ENCODE data around the gene ZNF678. TPM values are rescaled to one million over a fixed set of nuclear protein-coding genes. Genes with fewer than 3 reads are reported as not detected.

ZNF678 gene
- polyA plus RNA-seq, 3 donors: 1.5 to 1.9 (median 1.7) TPM

DNA sequence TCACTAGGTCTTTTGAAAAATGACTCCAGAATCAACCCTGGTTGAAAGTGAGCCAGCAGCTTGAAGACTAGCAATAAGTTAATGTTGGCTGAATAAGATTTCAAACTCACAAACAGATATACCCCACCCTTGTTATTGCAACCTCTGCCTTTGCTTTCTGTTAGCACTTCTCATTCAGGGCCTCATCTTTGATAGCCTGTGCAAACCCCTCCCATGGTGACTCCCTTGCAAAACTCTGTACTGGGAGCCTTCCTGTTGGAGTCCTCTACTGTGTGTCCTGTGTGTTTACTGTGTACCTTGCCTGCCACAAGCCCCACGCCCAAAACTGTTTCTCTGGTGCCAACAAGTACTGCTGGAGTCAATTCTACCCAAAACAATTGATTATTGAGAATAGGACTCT is 50.2 kb downstream of the ZNF678 start:
- Histone ChIP-seq H3K9me3 (replicated peaks in 1 of 2; ENCODE audit: control insufficient read depth in 1 of 2, insufficient read depth in 1 of 2, low read length in 2 of 2) (peaks cover 85 to 87% of the 10 kb centered on the region in 2 donors), H3K9ac (ENCODE audit: insufficient read depth, low read length, poor library complexity, severe bottlenecking) (no peak overlapping the region), H3K79me2 (ENCODE audit: insufficient read depth, low read length) (no peaks in the 10 kb centered on the region), H3K27me3 (ENCODE audit: control insufficient read depth in 2 of 2, insufficient read depth in 2 of 2, low read length in 2 of 2) (no peaks in the 10 kb centered on the region), H3K4me2 (replicated peaks; ENCODE audit: extremely low read depth, low read length, poor library complexity, severe bottlenecking) (no peak overlapping the region), H3K4me3 (replicated peaks in 1 of 3; ENCODE audit: low read depth in 2 of 3, low read length in 3 of 3) (no peak overlapping the region), H4K20me1 (ENCODE audit: insufficient read depth, low read length) (no peaks in the 10 kb centered on the region), H2AFZ (ENCODE audit: insufficient read depth, low read depth, low read length, poor library complexity, severe bottlenecking) (no peak overlapping the region), H3K27ac (ENCODE audit: low read depth in 1 of 2, low read length in 2 of 2) (no peak overlapping the region), H3K4me1 (ENCODE audit: control insufficient read depth in 1 of 2, insufficient read depth in 2 of 2, low read length in 2 of 2) (no peaks in the 10 kb centered on the region), H3K36me3 (replicated peaks in 1 of 2; ENCODE audit: control insufficient read depth in 1 of 2, insufficient read depth in 2 of 2, low read length in 2 of 2) (peaks cover 0 to 69% of the 10 kb centered on the region in 2 donors)
- H3K9me3 Mint-ChIP-seq: peaks cover 46 to 85% (median 61%) of the 10 kb centered on the region in 7 donors
- WGBS (ENCODE audit: insufficient coverage): no CpG with 5 or more reads among the region's 1 CpG
- intact Hi-C loops (cut with micrococcal nuclease): no loop called here
- peaks cover 26 to 53% of the 10 kb centered on the region in 2 donors for H3K36me3 Mint-ChIP-seq
- TF ChIP-seq, protein P1, sequence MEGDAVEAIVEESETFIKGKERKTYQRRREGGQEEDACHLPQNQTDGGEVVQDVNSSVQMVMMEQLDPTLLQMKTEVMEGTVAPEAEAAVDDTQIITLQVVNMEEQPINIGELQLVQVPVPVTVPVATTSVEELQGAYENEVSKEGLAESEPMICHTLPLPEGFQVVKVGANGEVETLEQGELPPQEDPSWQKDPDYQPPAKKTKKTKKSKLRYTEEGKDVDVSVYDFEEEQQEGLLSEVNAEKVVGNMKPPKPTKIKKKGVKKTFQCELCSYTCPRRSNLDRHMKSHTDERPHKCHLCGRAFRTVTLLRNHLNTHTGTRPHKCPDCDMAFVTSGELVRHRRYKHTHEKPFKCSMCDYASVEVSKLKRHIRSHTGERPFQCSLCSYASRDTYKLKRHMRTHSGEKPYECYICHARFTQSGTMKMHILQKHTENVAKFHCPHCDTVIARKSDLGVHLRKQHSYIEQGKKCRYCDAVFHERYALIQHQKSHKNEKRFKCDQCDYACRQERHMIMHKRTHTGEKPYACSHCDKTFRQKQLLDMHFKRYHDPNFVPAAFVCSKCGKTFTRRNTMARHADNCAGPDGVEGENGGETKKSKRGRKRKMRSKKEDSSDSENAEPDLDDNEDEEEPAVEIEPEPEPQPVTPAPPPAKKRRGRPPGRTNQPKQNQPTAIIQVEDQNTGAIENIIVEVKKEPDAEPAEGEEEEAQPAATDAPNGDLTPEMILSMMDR (IDR thresholded peaks at IDR 0.05): no peak
- H3K27me3 Mint-ChIP-seq (ENCODE audit: low read depth in 3 of 3): no peaks in the 10 kb centered on the region
- DNase-seq: no peak
- no peak overlapping the region for H3K4me3 Mint-ChIP-seq
- peak overlapping the region in 1 of 7 donors; percentile 14 for H3K27ac Mint-ChIP-seq
- no peaks in the 10 kb centered on the region for H3K4me1 Mint-ChIP-seq

DNA sequence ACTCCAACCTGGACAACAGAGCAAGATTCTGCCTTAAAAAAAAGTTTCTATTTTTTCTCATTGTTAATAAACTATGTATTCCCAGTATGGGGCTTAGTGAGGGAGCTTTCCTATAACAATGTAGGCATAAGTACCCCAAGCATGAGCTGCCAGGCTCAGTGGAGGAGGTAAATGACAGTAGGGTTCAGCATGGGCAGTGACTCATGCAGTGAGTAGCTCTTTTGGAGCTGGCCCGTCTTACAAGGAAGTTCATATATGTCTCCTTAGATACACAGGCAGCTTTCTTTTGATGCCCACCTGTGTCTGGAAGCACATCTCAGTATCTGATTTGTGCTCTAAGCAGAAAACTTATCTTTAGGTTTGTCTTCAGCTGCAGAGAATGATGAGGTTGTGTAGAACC is 57.9 kb downstream of the ZNF678 start:
- peaks cover 0 to 2% (median 0%) of the 10 kb centered on the region in 3 donors for H3K27me3 Mint-ChIP-seq (ENCODE audit: low read depth in 3 of 3)
- Histone ChIP-seq H3K4me1 (ENCODE audit: control insufficient read depth in 1 of 2, insufficient read depth in 2 of 2, low read length in 2 of 2) (no peaks in the 10 kb centered on the region), H2AFZ (ENCODE audit: insufficient read depth, low read depth, low read length, poor library complexity, severe bottlenecking) (no peak overlapping the region), H3K9me3 (replicated peaks in 1 of 2; ENCODE audit: control insufficient read depth in 1 of 2, insufficient read depth in 1 of 2, low read length in 2 of 2) (peaks cover 66 to 96% of the 10 kb centered on the region in 2 donors), H3K79me2 (ENCODE audit: insufficient read depth, low read length) (peaks cover 2% of the 10 kb centered on the region), H3K27ac (ENCODE audit: low read depth in 1 of 2, low read length in 2 of 2) (no peak overlapping the region), H3K9ac (ENCODE audit: insufficient read depth, low read length, poor library complexity, severe bottlenecking) (no peak overlapping the region), H3K36me3 (replicated peaks in 1 of 2; ENCODE audit: control insufficient read depth in 1 of 2, insufficient read depth in 2 of 2, low read length in 2 of 2) (peaks cover 0 to 44% of the 10 kb centered on the region in 2 donors), H3K4me2 (replicated peaks; ENCODE audit: extremely low read depth, low read length, poor library complexity, severe bottlenecking) (no peak overlapping the region), H4K20me1 (ENCODE audit: insufficient read depth, low read length) (no peaks in the 10 kb centered on the region), H3K4me3 (replicated peaks in 1 of 3; ENCODE audit: low read depth in 2 of 3, low read length in 3 of 3) (no peak overlapping the region), H3K27me3 (ENCODE audit: control insufficient read depth in 2 of 2, insufficient read depth in 2 of 2, low read length in 2 of 2) (no peaks in the 10 kb centered on the region)
- WGBS (ENCODE audit: insufficient coverage): no CpG with 5 or more reads among the region's 1 CpG
- TF ChIP-seq, protein P1 (IDR thresholded peaks at IDR 0.05): no peak
- no peaks in the 10 kb centered on the region for H3K4me1 Mint-ChIP-seq
- no peak overlapping the region for H3K4me3 Mint-ChIP-seq
- peaks cover 18 to 26% of the 10 kb centered on the region in 2 donors for H3K36me3 Mint-ChIP-seq
- H3K9me3 Mint-ChIP-seq: peaks cover 38 to 84% (median 74%) of the 10 kb centered on the region in 7 donors
- no peak overlapping the region for H3K27ac Mint-ChIP-seq
- DNase-seq: no peak
- intact Hi-C loops (cut with micrococcal nuclease): no loop called here
